Neural cell (in vitro differentiated cells): ENCODE results near the gene REP15. TPM values are rescaled to one million over a fixed set of nuclear protein-coding genes. Genes with fewer than 3 reads are reported as not detected.

Experiments
- H2AFZ ChIP-seq: fragments of 200-600, 300-800 bp; sonication (generic), shearing (Covaris generic); 2 replicates; pipeline ENCODE4 v1.6.0; 2014; ENCODE audit warnings: low read depth, mild to moderate bottlenecking, antibody characterized with exemption, low read length, moderate library complexity
- H3F3A ChIP-seq: fragments of 200-600 bp; shearing (Covaris generic); 2 replicates; pipeline ENCODE4 v1.6.1; 2016; ENCODE audit warnings: mild to moderate bottlenecking, moderate library complexity, mixed read lengths, antibody characterized with exemption, low read length; ENCODE audit not compliant: insufficient read depth, poor library complexity, severe bottlenecking
- H3K27ac ChIP-seq: fragments of 200-600, 300-800 bp; sonication (generic), shearing (Covaris generic); 2 replicates; pipeline ENCODE4 v1.5.1; 2014; ENCODE audit warnings: mild to moderate bottlenecking, low read length, moderate library complexity
- H3K27me3 ChIP-seq: fragments of 300-800, 200-600 bp; sonication (generic), shearing (Covaris generic); 2 replicates; pipeline ENCODE4 v1.6.0; 2014; ENCODE audit warnings: mild to moderate bottlenecking, low read depth, low read length, moderate library complexity; ENCODE audit not compliant: insufficient read depth
- H3K36me3 ChIP-seq: fragments of 300-800, 200-600 bp; sonication (generic), shearing (Covaris generic); 2 replicates; pipeline ENCODE4 v1.5.1; 2014; ENCODE audit warnings: mild to moderate bottlenecking, antibody characterized with exemption, low read length, moderate library complexity; ENCODE audit not compliant: insufficient read depth
- H3K4me2 ChIP-seq: fragments of 300-800, 200-600 bp; sonication (generic), shearing (Covaris generic); 2 replicates; pipeline ENCODE4 v1.6.0; 2014; ENCODE audit warnings: mild to moderate bottlenecking, low read length
- H3K4me3 ChIP-seq: fragments of 300-800, 200-600 bp; sonication (generic), shearing (Covaris generic); 2 replicates; pipeline ENCODE4 v1.5.1; 2014; ENCODE audit warnings: mild to moderate bottlenecking, low read length, moderate library complexity
- H3K79me2 ChIP-seq: fragments of 200-600 bp; shearing (Covaris generic); replicated peaks from 2 replicates; pipeline ENCODE4 v1.6.0; 2014; ENCODE audit warnings: mild to moderate bottlenecking, low read length, moderate library complexity; ENCODE audit not compliant: insufficient read depth
- H3K9ac ChIP-seq: fragments of 300-800, 200-600 bp; sonication (generic), shearing (Covaris generic); 2 replicates; pipeline ENCODE4 v1.6.1; 2016; ENCODE audit warnings: mild to moderate bottlenecking, low read length, mixed read lengths
- H3K9me2 ChIP-seq: fragments of 200-600 bp; shearing (Covaris generic); 2 replicates; pipeline ENCODE4 v1.6.1; 2016; ENCODE audit warnings: mild to moderate bottlenecking, low read length, mixed read lengths; ENCODE audit not compliant: insufficient read depth
- H3K9me3 ChIP-seq: fragments of 200-600, 300-800 bp; sonication (generic), shearing (Covaris generic); 2 replicates; pipeline ENCODE4 v1.6.1; 2016; ENCODE audit warnings: mild to moderate bottlenecking, mixed run types, low read length, moderate library complexity, mixed read lengths
- H4K20me1 ChIP-seq: fragments of 200-600 bp; shearing (Covaris generic); 2 replicates; pipeline ENCODE4 v1.6.1; 2016; ENCODE audit warnings: mild to moderate bottlenecking, mixed run types; ENCODE audit not compliant: insufficient read depth
- EP300 ChIP-seq: fragments of 450-650 bp; conservative IDR thresholded peaks from 2 replicates; pipeline ENCODE4 v1.6.1; 2014; ENCODE audit warnings: antibody characterized with exemption, mild to moderate bottlenecking, moderate library complexity; ENCODE audit not compliant: poor library complexity, severe bottlenecking
- EZH2 ChIP-seq: fragments of 200-600, 300-800 bp; shearing (Covaris generic), sonication (generic); IDR thresholded peaks from 2 replicates; pipeline ENCODE4 v1.6.1; 2014; ENCODE audit warnings: antibody characterized with exemption, low read length, borderline replicate concordance, mild to moderate bottlenecking; ENCODE audit not compliant: insufficient read depth, poor library complexity, severe bottlenecking
- MXI1 ChIP-seq: fragments of 450-650 bp; conservative IDR thresholded peaks from 2 replicates; pipeline ENCODE4 v1.6.1; 2014; ENCODE audit warnings: antibody characterized with exemption, mild to moderate bottlenecking; ENCODE audit not compliant: poor library complexity, severe bottlenecking
- POLR2AphosphoS5 ChIP-seq: IDR thresholded peaks from 2 replicates; pipeline ENCODE4 v1.6.1; 2012
- RAD21 ChIP-seq: fragments of 450-650 bp; conservative IDR thresholded peaks from 2 replicates; pipeline ENCODE4 v1.6.1; 2014; ENCODE audit warnings: antibody characterized with exemption, mild to moderate bottlenecking, moderate library complexity
- SMC3 ChIP-seq: fragments of 450-650 bp; conservative IDR thresholded peaks from 2 replicates; pipeline ENCODE4 v1.6.1; 2014; ENCODE audit warnings: antibody characterized with exemption, mild to moderate bottlenecking, moderate library complexity; ENCODE audit not compliant: poor library complexity
- TAF1 ChIP-seq: IDR thresholded peaks from 2 replicates; pipeline ENCODE4 v1.6.1; 2012; ENCODE audit warnings: low read depth
- polyA plus RNA-seq: library from polyadenylated mRNA; depleted of rRNA; stranded (reverse); fragments of >200 nt; gene quantifications from 2 replicates; pipeline ENCODE4 v1.2.3, GENCODE V29; 2014
- TF ChIP-seq, protein P1 (sequence below): fragments of 450-650 bp; IDR thresholded peaks from 2 replicates; pipeline ENCODE4 v1.5.1; 2014; ENCODE audit warnings: antibody characterized with exemption, mild to moderate bottlenecking, moderate library complexity; ENCODE audit not compliant: poor library complexity, severe bottlenecking
- TF ChIP-seq, protein P2 (sequence below): IDR thresholded peaks from 2 replicates; pipeline ENCODE4 v1.6.1; 2012; ENCODE audit warnings: borderline replicate concordance

The REP15 gene
- polyA plus RNA-seq, 1 donor from 2014 or later: 0.88 TPM

DNA sequence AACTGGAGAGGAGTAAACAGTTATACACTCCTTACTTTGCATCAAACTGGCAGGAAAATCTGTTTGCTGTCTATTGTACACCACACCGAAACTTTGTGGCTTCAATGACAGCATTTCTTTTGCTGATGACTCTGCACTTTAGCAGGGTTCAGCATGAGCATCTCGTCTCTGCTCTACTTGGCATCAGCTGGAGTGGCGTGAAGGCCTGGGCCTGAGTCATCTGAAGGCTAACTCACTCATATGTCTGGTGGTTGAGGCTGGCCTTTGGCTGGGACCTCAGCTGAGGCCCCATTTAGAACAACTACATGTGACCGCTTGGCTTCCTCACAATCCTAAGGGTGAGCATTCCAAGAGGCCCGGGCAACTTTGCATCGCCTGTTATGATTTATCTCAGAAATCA lies 28.7 kb upstream of the REP15 start:
- peaks cover 7% of the 10 kb centered on the region for H3K36me3 ChIP-seq
- no peaks in the 10 kb centered on the region for H3K79me2 ChIP-seq
- no peaks in the 10 kb centered on the region for H4K20me1 ChIP-seq
- H2AFZ ChIP-seq: no peak overlapping the region
- H3K27ac ChIP-seq: no peak overlapping the region
- no peaks in the 10 kb centered on the region for H3K27me3 ChIP-seq
- no peak overlapping the region for H3K4me3 ChIP-seq
- H3K9ac ChIP-seq: no peak overlapping the region
- no peaks in the 10 kb centered on the region for H3K9me3 ChIP-seq
- H3K9me2 ChIP-seq: no peaks in the 10 kb centered on the region
- H3K4me2 ChIP-seq: no peak overlapping the region
- TF ChIP-seq RAD21 (no peak), EZH2 (no peak), MXI1 (no peak), TAF1 (no peak), SMC3 (no peak)
- no peaks in the 10 kb centered on the region for H3F3A ChIP-seq

DNA sequence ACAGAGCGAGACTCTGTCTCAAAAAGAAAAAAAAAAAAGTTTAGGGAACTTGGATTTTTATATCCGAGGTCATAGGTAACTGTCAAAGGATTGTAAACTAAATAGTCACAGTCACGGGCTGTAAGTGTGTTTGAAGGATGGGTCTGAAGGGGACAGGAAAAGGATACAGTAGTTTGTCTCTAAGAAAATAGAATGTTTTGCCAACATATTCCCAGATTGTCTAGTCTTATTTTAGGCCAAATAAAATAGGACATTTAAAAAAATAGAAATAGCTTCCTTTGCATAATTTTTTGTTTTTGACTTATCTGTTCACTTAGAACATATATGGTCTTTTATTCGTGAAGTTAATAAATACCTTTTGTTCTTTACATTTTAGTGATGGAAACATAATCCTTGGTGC lies 24.2 kb upstream of the REP15 start:
- Histone ChIP-seq H3K9ac (no peak overlapping the region), H4K20me1 (no peaks in the 10 kb centered on the region), H3K27me3 (no peaks in the 10 kb centered on the region), H3K9me2 (no peaks in the 10 kb centered on the region), H3K79me2 (no peaks in the 10 kb centered on the region), H3K36me3 (peaks cover 7% of the 10 kb centered on the region), H3F3A (no peaks in the 10 kb centered on the region), H3K4me2 (no peak overlapping the region), H2AFZ (no peak overlapping the region), H3K27ac (no peak overlapping the region), H3K4me3 (no peak overlapping the region), H3K9me3 (no peaks in the 10 kb centered on the region)
- TF ChIP-seq, protein P1, sequence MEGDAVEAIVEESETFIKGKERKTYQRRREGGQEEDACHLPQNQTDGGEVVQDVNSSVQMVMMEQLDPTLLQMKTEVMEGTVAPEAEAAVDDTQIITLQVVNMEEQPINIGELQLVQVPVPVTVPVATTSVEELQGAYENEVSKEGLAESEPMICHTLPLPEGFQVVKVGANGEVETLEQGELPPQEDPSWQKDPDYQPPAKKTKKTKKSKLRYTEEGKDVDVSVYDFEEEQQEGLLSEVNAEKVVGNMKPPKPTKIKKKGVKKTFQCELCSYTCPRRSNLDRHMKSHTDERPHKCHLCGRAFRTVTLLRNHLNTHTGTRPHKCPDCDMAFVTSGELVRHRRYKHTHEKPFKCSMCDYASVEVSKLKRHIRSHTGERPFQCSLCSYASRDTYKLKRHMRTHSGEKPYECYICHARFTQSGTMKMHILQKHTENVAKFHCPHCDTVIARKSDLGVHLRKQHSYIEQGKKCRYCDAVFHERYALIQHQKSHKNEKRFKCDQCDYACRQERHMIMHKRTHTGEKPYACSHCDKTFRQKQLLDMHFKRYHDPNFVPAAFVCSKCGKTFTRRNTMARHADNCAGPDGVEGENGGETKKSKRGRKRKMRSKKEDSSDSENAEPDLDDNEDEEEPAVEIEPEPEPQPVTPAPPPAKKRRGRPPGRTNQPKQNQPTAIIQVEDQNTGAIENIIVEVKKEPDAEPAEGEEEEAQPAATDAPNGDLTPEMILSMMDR: no peak
- TF ChIP-seq, protein P2, sequence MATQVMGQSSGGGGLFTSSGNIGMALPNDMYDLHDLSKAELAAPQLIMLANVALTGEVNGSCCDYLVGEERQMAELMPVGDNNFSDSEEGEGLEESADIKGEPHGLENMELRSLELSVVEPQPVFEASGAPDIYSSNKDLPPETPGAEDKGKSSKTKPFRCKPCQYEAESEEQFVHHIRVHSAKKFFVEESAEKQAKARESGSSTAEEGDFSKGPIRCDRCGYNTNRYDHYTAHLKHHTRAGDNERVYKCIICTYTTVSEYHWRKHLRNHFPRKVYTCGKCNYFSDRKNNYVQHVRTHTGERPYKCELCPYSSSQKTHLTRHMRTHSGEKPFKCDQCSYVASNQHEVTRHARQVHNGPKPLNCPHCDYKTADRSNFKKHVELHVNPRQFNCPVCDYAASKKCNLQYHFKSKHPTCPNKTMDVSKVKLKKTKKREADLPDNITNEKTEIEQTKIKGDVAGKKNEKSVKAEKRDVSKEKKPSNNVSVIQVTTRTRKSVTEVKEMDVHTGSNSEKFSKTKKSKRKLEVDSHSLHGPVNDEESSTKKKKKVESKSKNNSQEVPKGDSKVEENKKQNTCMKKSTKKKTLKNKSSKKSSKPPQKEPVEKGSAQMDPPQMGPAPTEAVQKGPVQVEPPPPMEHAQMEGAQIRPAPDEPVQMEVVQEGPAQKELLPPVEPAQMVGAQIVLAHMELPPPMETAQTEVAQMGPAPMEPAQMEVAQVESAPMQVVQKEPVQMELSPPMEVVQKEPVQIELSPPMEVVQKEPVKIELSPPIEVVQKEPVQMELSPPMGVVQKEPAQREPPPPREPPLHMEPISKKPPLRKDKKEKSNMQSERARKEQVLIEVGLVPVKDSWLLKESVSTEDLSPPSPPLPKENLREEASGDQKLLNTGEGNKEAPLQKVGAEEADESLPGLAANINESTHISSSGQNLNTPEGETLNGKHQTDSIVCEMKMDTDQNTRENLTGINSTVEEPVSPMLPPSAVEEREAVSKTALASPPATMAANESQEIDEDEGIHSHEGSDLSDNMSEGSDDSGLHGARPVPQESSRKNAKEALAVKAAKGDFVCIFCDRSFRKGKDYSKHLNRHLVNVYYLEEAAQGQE: no peak
- TF ChIP-seq EZH2 (no peak), RAD21 (no peak)

DNA sequence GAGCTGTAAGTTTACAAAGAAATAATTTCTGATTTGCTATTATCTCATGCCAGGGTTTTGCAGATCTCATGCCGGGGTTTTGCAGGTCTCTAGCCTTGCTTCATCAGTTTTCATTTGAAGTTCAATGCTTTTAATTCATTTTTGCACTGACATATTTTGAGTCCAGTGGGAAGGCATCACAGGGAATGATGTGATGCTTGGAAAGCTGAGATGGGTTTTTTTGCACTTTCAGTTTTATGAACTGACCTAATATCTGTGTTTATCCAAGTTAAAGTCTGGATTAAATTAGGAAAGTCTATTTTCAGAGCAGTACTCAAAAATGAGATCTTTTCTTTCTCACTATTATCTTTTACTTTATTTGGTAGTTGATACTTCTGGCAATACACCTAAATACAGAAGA lies 23.6 kb upstream of the REP15 start:
- H2AFZ ChIP-seq: no peak overlapping the region
- H3K27ac ChIP-seq: no peak overlapping the region
- no peak overlapping the region for H3K4me3 ChIP-seq
- no peak overlapping the region for H3K9ac ChIP-seq
- no peaks in the 10 kb centered on the region for H3K9me3 ChIP-seq
- H3K27me3 ChIP-seq: no peaks in the 10 kb centered on the region
- H3K36me3 ChIP-seq: peaks cover 4% of the 10 kb centered on the region
- H3K9me2 ChIP-seq: no peaks in the 10 kb centered on the region
- no peaks in the 10 kb centered on the region for H3F3A ChIP-seq
- no peak overlapping the region for H3K4me2 ChIP-seq
- TF ChIP-seq TAF1 (no peak), MXI1 (no peak), RAD21 (no peak), POLR2AphosphoS5 (no peak), EZH2 (no peak), EP300 (no peak), SMC3 (no peak)
- TF ChIP-seq, protein P1: no peak
- TF ChIP-seq, protein P2: no peak
- H4K20me1 ChIP-seq: no peaks in the 10 kb centered on the region
- H3K79me2 ChIP-seq: no peaks in the 10 kb centered on the region
